GM19035 (cell line): Measurements from ENCODE around the gene KCNG3.
"Not testable (repeated sequence)": the region's sequence is repeated elsewhere in the genome, so short reads cannot be mapped to it uniquely, and the experiment has no call there.

Source experiments
- ATAC-seq: cut with Tn5 transposase; IDR thresholded peaks from one replicate; pipeline ENCODE4 v1.9.1; 2021; ENCODE audit not compliant: unreplicated experiment

Gene KCNG3

GRCh38 chr2:42430188-42430587 is 63.6 kb downstream of the KCNG3 start:
- no peak for ATAC-seq

- ATAC-seq: no peak
These were observed 64.4 kb downstream of the KCNG3 start for GRCh38 chr2:42429352-42429751.

GRCh38 chr2:42425697-42426096 is 68.1 kb downstream of the KCNG3 start:
- no peak for ATAC-seq

GRCh38 chr2:42424033-42424432 is 69.7 kb downstream of the KCNG3 start:
- ATAC-seq: no peak

- ATAC-seq: no peak
These were observed 72.1 kb downstream of the KCNG3 start for GRCh38 chr2:42421601-42422239.

- no peak for ATAC-seq
These were observed 72.7 kb downstream of the KCNG3 start for GRCh38 chr2:42421157-42421485.

GRCh38 chr2:42414648-42415047 is 79.1 kb downstream of the KCNG3 start:
- no peak for ATAC-seq

- no peak for ATAC-seq
These were observed 79.6 kb downstream of the KCNG3 start for GRCh38 chr2:42414158-42414557.

- ATAC-seq: no peak
These were observed 82.9 kb downstream of the KCNG3 start for GRCh38 chr2:42410742-42411514.

GRCh38 chr2:42408009-42408408 is 85.8 kb downstream of the KCNG3 start:
- ATAC-seq: no peak

GRCh38 chr2:42407476-42407875 is 86.3 kb downstream of the KCNG3 start:
- ATAC-seq: no peak

- ATAC-seq: no peak
These were observed 89.1 kb downstream of the KCNG3 start for GRCh38 chr2:42404676-42405075.

GRCh38 chr2:42401773-42402172 is 92.0 kb downstream of the KCNG3 start:
- ATAC-seq: no peak

GRCh38 chr2:42398052-42398451 is 95.7 kb downstream of the KCNG3 start:
- ATAC-seq: not testable (repeated sequence)

GRCh38 chr2:42393320-42393719 is 100.5 kb downstream of the KCNG3 start:
- not testable (repeated sequence) for ATAC-seq

- ATAC-seq: no peak
These were observed 101.6 kb downstream of the KCNG3 start for GRCh38 chr2:42392191-42392590.
